ENCODE data around the gene CCDC85C. TPM values are rescaled to one million over a fixed set of nuclear protein-coding genes. Genes with fewer than 3 reads are reported as not detected.

The CCDC85C gene
- total and polyA plus RNA-seq, 2 experiments from 2014 or later = 4.5 to 24.9 TPM

DNA sequence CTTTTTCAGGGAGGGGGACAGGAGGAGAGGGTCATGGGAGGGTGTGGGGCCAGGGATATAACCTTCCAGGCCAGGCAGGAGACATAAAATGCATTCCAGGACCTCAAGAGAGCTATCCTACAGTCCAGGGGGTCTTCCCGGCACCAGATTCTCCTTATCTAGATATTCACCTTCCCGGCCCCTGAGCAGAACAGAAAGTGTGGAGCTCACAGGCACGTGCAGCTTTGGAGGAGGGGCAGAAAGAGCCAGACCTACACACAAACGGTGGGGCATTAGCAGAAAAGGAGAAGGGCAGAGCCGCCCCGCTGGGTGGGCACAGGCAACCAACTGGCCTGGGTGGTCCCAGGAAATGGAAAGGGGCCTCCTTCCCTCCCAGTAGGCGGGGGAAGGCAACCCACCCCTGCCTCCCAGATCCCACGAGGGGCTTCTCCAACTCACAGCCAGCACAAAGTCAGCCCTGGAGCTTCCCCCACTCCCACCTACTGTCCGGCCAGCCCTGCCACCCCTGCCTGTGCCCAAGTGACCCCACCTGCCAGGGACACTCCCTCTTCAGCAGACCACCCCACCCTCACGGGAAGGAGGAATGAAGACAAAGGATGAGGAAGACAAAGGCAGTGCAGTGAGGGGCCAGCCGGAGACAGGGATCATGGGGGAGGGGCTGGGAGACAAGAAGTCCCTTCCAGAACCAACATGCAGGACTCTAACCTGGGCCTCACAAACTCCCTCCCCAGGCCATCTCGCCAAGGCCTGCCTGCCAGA lies 33.3 kb downstream of the CCDC85C start:
- Mint-ChIP-seq H3K9me3 (no peaks in the 10 kb centered on the region), H3K27me3 (ENCODE audit: insufficient read depth, low read depth, poor library complexity) (peaks cover 20% of the 10 kb centered on the region), H3K27ac (0 out of 2 replicates have a peak overlapping the region, but pooled peaks have one; percentile 52), H3K36me3 (ENCODE audit: low read depth) (no peaks in the 10 kb centered on the region; the same call in 2 of the 3 replicates), H3K4me1 (peaks cover 92% of the 10 kb centered on the region), H3K4me3 (no peak overlapping the region)
- no peaks in the 10 kb centered on the region for H3K9me2 ChIP-seq (ENCODE audit: insufficient read depth)
- H3F3A ChIP-seq (replicated peaks; ENCODE audit: low read depth) = no peaks in the 10 kb centered on the region
- no peak overlapping the region for H3K27ac ChIP-seq (ENCODE audit: low read depth)
- no peaks in the 10 kb centered on the region for H3K36me3 ChIP-seq (ENCODE audit: insufficient read depth)
- no peak overlapping the region for H3K4me3 ChIP-seq
- ATAC-seq (peak; percentile 30), DNase-seq (ENCODE audit: low spot score) (peak; percentile 83)
- H2AFZ ChIP-seq = no peak overlapping the region
- peaks cover 64% of the 10 kb centered on the region for H3K4me1 ChIP-seq (ENCODE audit: insufficient read depth)
- H3K79me2 ChIP-seq (replicated peaks; ENCODE audit: insufficient read depth) = peaks cover 67% of the 10 kb centered on the region
- peaks cover 4% of the 10 kb centered on the region; the same call in 1 of the 2 replicates for H4K20me1 ChIP-seq (replicated peaks; ENCODE audit: insufficient read depth)
- H3K4me2 ChIP-seq = peak overlapping the region; percentile 70
- no peaks in the 10 kb centered on the region for H3K27me3 ChIP-seq (ENCODE audit: insufficient read depth)
- no peak for TF ChIP-seq JUNB (IDR thresholded peaks at IDR 0.05; ENCODE audit: unreplicated experiment)
- TF ChIP-seq NANOG (IDR thresholded peaks at IDR 0.05; ENCODE audit: borderline replicate concordance) = no peak
- TF ChIP-seq EZH2phosphoT487 (IDR thresholded peaks at IDR 0.05; ENCODE audit: unreplicated experiment) = no peak
- TF ChIP-seq, protein P1, sequence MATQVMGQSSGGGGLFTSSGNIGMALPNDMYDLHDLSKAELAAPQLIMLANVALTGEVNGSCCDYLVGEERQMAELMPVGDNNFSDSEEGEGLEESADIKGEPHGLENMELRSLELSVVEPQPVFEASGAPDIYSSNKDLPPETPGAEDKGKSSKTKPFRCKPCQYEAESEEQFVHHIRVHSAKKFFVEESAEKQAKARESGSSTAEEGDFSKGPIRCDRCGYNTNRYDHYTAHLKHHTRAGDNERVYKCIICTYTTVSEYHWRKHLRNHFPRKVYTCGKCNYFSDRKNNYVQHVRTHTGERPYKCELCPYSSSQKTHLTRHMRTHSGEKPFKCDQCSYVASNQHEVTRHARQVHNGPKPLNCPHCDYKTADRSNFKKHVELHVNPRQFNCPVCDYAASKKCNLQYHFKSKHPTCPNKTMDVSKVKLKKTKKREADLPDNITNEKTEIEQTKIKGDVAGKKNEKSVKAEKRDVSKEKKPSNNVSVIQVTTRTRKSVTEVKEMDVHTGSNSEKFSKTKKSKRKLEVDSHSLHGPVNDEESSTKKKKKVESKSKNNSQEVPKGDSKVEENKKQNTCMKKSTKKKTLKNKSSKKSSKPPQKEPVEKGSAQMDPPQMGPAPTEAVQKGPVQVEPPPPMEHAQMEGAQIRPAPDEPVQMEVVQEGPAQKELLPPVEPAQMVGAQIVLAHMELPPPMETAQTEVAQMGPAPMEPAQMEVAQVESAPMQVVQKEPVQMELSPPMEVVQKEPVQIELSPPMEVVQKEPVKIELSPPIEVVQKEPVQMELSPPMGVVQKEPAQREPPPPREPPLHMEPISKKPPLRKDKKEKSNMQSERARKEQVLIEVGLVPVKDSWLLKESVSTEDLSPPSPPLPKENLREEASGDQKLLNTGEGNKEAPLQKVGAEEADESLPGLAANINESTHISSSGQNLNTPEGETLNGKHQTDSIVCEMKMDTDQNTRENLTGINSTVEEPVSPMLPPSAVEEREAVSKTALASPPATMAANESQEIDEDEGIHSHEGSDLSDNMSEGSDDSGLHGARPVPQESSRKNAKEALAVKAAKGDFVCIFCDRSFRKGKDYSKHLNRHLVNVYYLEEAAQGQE (IDR thresholded peaks at IDR 0.05; ENCODE audit: unreplicated experiment) = no peak
- no peak for TF ChIP-seq EZH2 (IDR thresholded peaks at IDR 0.05; ENCODE audit: low read depth, unreplicated experiment)
- TF ChIP-seq, protein P2, sequence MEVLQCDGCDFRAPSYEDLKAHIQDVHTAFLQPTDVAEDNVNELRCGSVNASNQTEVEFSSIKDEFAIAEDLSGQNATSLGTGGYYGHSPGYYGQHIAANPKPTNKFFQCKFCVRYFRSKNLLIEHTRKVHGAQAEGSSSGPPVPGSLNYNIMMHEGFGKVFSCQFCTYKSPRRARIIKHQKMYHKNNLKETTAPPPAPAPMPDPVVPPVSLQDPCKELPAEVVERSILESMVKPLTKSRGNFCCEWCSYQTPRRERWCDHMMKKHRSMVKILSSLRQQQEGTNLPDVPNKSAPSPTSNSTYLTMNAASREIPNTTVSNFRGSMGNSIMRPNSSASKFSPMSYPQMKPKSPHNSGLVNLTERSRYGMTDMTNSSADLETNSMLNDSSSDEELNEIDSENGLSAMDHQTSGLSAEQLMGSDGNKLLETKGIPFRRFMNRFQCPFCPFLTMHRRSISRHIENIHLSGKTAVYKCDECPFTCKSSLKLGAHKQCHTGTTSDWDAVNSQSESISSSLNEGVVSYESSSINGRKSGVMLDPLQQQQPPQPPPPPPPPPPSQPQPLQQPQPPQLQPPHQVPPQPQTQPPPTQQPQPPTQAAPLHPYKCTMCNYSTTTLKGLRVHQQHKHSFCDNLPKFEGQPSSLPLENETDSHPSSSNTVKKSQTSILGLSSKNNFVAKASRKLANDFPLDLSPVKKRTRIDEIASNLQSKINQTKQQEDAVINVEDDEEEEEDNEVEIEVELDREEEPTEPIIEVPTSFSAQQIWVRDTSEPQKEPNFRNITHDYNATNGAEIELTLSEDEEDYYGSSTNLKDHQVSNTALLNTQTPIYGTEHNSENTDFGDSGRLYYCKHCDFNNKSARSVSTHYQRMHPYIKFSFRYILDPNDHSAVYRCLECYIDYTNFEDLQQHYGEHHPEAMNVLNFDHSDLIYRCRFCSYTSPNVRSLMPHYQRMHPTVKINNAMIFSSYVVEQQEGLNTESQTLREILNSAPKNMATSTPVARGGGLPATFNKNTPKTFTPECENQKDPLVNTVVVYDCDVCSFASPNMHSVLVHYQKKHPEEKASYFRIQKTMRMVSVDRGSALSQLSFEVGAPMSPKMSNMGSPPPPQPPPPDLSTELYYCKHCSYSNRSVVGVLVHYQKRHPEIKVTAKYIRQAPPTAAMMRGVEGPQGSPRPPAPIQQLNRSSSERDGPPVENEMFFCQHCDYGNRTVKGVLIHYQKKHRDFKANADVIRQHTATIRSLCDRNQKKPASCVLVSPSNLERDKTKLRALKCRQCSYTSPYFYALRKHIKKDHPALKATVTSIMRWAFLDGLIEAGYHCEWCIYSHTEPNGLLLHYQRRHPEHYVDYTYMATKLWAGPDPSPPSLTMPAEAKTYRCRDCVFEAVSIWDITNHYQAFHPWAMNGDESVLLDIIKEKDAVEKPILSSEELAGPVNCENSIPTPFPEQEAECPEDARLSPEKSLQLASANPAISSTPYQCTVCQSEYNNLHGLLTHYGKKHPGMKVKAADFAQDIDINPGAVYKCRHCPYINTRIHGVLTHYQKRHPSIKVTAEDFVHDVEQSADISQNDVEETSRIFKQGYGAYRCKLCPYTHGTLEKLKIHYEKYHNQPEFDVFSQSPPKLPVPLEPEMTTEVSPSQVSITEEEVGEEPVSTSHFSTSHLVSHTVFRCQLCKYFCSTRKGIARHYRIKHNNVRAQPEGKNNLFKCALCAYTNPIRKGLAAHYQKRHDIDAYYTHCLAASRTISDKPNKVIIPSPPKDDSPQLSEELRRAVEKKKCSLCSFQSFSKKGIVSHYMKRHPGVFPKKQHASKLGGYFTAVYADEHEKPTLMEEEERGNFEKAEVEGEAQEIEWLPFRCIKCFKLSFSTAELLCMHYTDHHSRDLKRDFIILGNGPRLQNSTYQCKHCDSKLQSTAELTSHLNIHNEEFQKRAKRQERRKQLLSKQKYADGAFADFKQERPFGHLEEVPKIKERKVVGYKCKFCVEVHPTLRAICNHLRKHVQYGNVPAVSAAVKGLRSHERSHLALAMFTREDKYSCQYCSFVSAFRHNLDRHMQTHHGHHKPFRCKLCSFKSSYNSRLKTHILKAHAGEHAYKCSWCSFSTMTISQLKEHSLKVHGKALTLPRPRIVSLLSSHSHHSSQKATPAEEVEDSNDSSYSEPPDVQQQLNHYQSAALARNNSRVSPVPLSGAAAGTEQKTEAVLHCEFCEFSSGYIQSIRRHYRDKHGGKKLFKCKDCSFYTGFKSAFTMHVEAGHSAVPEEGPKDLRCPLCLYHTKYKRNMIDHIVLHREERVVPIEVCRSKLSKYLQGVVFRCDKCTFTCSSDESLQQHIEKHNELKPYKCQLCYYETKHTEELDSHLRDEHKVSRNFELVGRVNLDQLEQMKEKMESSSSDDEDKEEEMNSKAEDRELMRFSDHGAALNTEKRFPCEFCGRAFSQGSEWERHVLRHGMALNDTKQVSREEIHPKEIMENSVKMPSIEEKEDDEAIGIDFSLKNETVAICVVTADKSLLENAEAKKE (CRISPR knock-in tag; IDR thresholded peaks at IDR 0.05) = no peak
- no peak for TF ChIP-seq CREB1 (CRISPR knock-in tag; IDR thresholded peaks at IDR 0.05; ENCODE audit: low read depth)
- TF ChIP-seq, protein P3, sequence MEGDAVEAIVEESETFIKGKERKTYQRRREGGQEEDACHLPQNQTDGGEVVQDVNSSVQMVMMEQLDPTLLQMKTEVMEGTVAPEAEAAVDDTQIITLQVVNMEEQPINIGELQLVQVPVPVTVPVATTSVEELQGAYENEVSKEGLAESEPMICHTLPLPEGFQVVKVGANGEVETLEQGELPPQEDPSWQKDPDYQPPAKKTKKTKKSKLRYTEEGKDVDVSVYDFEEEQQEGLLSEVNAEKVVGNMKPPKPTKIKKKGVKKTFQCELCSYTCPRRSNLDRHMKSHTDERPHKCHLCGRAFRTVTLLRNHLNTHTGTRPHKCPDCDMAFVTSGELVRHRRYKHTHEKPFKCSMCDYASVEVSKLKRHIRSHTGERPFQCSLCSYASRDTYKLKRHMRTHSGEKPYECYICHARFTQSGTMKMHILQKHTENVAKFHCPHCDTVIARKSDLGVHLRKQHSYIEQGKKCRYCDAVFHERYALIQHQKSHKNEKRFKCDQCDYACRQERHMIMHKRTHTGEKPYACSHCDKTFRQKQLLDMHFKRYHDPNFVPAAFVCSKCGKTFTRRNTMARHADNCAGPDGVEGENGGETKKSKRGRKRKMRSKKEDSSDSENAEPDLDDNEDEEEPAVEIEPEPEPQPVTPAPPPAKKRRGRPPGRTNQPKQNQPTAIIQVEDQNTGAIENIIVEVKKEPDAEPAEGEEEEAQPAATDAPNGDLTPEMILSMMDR (conservative IDR thresholded peaks at IDR 0.05; ENCODE audit: low read depth in 2 of 2) = no peak
- TF ChIP-seq STAT1 (IDR thresholded peaks at IDR 0.05; ENCODE audit: unreplicated experiment) = no peak
- no peak for TF ChIP-seq POLR2AphosphoS5 (IDR thresholded peaks at IDR 0.05; ENCODE audit: low read depth)
- no peak for TF ChIP-seq ZNF331 (CRISPR knock-in tag; IDR thresholded peaks at IDR 0.05; ENCODE audit: low read depth)
- no peak for TF ChIP-seq ZNF114 (CRISPR knock-in tag; IDR thresholded peaks at IDR 0.05)
- TF ChIP-seq, protein P4, sequence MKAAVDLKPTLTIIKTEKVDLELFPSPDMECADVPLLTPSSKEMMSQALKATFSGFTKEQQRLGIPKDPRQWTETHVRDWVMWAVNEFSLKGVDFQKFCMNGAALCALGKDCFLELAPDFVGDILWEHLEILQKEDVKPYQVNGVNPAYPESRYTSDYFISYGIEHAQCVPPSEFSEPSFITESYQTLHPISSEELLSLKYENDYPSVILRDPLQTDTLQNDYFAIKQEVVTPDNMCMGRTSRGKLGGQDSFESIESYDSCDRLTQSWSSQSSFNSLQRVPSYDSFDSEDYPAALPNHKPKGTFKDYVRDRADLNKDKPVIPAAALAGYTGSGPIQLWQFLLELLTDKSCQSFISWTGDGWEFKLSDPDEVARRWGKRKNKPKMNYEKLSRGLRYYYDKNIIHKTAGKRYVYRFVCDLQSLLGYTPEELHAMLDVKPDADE (IDR thresholded peaks at IDR 0.05) = no peak
